HEK293 (cell line): Measurements from ENCODE around the gene ERCC6L.

Experiments used
- ZNF184 ChIP-seq: fragments of 450-650 bp; IDR thresholded peaks from 2 replicates; pipeline ENCODE4 v1.5.1; 2018; ENCODE audit warnings: missing biosample characterization, mild to moderate bottlenecking, missing genetic modification characterization
- TF ChIP-seq, protein P1 (sequence below): fragments of 450-650 bp; formaldehyde crosslinking; IDR thresholded peaks from 2 replicates; pipeline ENCODE4 v1.5.1; 2016; ENCODE audit warnings: missing biosample characterization, missing genetic modification characterization

The ERCC6L gene

DNA sequence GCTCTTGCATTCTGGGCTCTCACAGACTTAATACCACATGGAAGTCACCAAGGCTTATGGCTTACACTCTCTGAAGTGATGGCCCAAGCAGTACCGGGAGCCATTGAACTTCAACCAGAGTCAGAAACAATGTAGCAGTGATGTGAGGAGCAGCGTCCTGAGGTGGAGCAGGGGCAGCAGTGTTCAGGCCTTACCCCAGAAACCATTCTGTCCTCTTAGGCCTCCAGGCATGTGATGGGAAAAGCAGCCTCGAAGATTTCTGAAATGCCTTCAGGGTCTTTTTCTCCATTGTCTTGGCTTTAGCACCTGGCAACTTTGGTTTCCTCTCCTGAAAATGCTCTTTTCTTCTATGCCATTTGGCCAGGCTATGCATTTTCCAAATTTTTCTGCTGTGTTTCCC lies 80.1 kb downstream of the ERCC6L start (continued):
- TF ChIP-seq, protein P1, sequence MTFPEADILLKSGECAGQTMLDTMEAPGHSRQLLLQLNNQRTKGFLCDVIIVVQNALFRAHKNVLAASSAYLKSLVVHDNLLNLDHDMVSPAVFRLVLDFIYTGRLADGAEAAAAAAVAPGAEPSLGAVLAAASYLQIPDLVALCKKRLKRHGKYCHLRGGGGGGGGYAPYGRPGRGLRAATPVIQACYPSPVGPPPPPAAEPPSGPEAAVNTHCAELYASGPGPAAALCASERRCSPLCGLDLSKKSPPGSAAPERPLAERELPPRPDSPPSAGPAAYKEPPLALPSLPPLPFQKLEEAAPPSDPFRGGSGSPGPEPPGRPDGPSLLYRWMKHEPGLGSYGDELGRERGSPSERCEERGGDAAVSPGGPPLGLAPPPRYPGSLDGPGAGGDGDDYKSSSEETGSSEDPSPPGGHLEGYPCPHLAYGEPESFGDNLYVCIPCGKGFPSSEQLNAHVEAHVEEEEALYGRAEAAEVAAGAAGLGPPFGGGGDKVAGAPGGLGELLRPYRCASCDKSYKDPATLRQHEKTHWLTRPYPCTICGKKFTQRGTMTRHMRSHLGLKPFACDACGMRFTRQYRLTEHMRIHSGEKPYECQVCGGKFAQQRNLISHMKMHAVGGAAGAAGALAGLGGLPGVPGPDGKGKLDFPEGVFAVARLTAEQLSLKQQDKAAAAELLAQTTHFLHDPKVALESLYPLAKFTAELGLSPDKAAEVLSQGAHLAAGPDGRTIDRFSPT (tag by site-specific recombination) = no peak
- no peak for TF ChIP-seq ZNF184
